Activated CD4-positive, alpha-beta T cell treated with anti-CD3 and anti-CD28 coated beads, Interleukin-2, amount 10 ng/mL, durations not matched to agents 7 days and 5 days (primary cell): ENCODE data around the gene PCDHGA4. TPM values are rescaled to one million over a fixed set of nuclear protein-coding genes. Genes with fewer than 3 reads are reported as not detected.
"Not testable (repeated sequence)": the region's sequence is repeated elsewhere in the genome, so short reads cannot be mapped to it uniquely, and the experiment has no call there.

Experiments
- CTCF ChIA-PET: fragments of 350-600 bp; sonication (Branson Sonifier 250); formaldehyde crosslinking; loops from one replicate; lab custom pipeline; 2021; ENCODE audit warnings: antibody characterized with exemption; lab: Charles Lee
- POLR2A ChIA-PET: fragments of 350-600 bp; sonication (Branson Sonifier 250); formaldehyde crosslinking; loops from one replicate; lab custom pipeline; 2021; ENCODE audit warnings: antibody characterized with exemption; lab: Charles Lee
- DNase-seq: peaks from one replicate; pipeline ENCODE4 v3.0.0-alpha.2; 2020
- H3K27ac Mint-ChIP-seq: one replicate; pipeline ENCODE4 v1.8.0; 2021; ENCODE audit warnings: mild to moderate bottlenecking, moderate library complexity, mixed read lengths
- H3K27me3 Mint-ChIP-seq: one replicate; pipeline ENCODE4 v1.8.0; 2021; ENCODE audit warnings: mixed read lengths
- H3K36me3 Mint-ChIP-seq: one replicate; pipeline ENCODE4 v1.8.0; 2021; ENCODE audit warnings: low read depth, mixed read lengths
- H3K4me1 Mint-ChIP-seq: one replicate; pipeline ENCODE4 v1.8.0; 2021; ENCODE audit warnings: mixed read lengths
- H3K4me3 Mint-ChIP-seq: one replicate; pipeline ENCODE4 v1.8.0; 2021; ENCODE audit warnings: mild to moderate bottlenecking, moderate library complexity, mixed read lengths
- H3K9me3 Mint-ChIP-seq: one replicate; pipeline ENCODE4 v1.8.0; 2021; ENCODE audit warnings: mixed read lengths
- total RNA-seq, 2 experiments: library from RNA; stranded (reverse); gene quantifications; one replicate each; pipeline ENCODE4 v1.2.3, GENCODE V29; 2021

PCDHGA4 gene
- total RNA-seq, 2 experiments from 2014 or later, result not detected

DNA sequence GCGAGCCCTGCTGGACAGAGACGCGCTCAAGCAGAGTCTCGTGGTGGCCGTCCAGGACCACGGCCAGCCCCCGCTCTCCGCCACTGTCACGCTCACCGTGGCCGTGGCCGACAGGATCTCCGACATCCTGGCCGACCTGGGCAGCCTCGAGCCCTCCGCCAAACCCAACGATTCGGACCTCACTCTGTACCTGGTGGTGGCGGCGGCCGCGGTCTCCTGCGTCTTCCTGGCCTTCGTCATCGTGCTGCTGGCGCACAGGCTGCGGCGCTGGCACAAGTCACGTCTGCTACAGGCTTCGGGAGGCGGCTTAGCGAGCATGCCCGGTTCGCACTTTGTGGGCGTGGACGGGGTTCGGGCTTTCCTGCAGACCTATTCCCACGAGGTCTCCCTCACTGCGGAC, 22.2 kb upstream of the PCDHGA4 start:
- POLR2A ChIA-PET, H3K4me1 Mint-ChIP-seq, H3K36me3 Mint-ChIP-seq, DNase-seq, H3K27ac Mint-ChIP-seq, H3K4me3 Mint-ChIP-seq: not testable (repeated sequence)
- Mint-ChIP-seq H3K9me3 (peaks cover 32% of the 10 kb centered on the region), H3K27me3 (peaks cover 50% of the 10 kb centered on the region)
- CTCF ChIA-PET, result interaction anchor here (1.4 to 6.6 kb wide), 2 partner anchors 13 to 231 kb away, joined by 3 to 40 read pairs; partner anchors contain the start of gene TAF7

DNA sequence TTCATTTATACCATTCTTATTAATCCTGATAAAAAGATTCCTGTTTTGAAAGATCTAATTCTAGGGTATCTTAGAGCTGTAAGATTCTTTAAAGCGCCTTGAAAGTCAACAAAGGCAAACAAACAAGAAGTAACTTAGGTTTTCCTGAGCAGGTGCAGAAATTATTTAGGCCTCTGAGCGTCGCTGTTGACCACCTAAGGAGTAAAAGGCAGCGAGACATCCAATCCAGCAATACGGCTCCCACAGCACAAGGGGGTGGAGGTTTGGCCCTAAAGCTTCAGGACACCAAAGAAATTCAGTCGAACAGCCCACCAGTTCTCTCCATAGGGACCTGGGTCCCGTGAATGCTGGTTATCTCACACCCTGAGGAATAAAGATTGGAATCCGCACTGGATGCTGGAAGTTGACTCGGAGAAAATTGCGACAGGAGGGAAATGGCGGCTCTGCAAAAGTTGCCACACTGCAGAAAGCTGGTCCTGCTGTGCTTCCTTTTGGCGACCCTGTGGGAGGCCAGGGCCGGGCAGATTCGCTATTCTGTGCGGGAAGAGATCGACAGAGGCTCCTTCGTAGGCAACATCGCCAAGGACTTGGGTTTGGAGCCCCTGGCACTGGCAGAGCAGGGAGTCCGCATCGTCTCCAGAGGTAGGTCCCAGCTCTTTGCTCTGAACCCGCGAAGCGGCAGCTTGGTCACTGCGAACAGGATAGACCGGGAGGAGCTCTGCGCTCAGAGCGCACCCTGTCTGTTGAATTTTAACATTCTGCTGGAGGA, 16.1 kb upstream of the PCDHGA4 start, which contains the start of gene PCDHGA2:
TSS of gene PCDHGA2 (plus strand) at position 223 of the 769 bp plus-strand sequence.
- H3K9me3 Mint-ChIP-seq, result peaks cover 35% of the 10 kb centered on the region
- POLR2A ChIA-PET, result no interaction called here
- no peak within 1 kb of the TSS for H3K27ac Mint-ChIP-seq
- no peak within 1 kb of the TSS for H3K4me3 Mint-ChIP-seq
- no peaks in the 10 kb centered on the region for H3K4me1 Mint-ChIP-seq
- H3K27me3 Mint-ChIP-seq, result peaks cover 43% of the 10 kb centered on the region
- DNase-seq, result no peak
- peaks cover 7% of the 10 kb centered on the region for H3K36me3 Mint-ChIP-seq
- CTCF ChIA-PET, result interaction anchor here (0.7 to 2.9 kb wide), 5 partner anchors 8 to 82 kb away, joined by 3 to 17 read pairs (median 3); partner anchors contain the start of genes PCDHGA1, PCDHGA11, PCDHGB1 and TAF7

GRCh38 chr5:141340781-141341354, 14.0 kb upstream of the PCDHGA4 start:
- H3K4me1 Mint-ChIP-seq, DNase-seq, H3K36me3 Mint-ChIP-seq, POLR2A ChIA-PET, CTCF ChIA-PET, H3K27ac Mint-ChIP-seq, H3K4me3 Mint-ChIP-seq: not testable (repeated sequence)
- Mint-ChIP-seq H3K9me3 (peaks cover 35% of the 10 kb centered on the region), H3K27me3 (peaks cover 42% of the 10 kb centered on the region)

DNA sequence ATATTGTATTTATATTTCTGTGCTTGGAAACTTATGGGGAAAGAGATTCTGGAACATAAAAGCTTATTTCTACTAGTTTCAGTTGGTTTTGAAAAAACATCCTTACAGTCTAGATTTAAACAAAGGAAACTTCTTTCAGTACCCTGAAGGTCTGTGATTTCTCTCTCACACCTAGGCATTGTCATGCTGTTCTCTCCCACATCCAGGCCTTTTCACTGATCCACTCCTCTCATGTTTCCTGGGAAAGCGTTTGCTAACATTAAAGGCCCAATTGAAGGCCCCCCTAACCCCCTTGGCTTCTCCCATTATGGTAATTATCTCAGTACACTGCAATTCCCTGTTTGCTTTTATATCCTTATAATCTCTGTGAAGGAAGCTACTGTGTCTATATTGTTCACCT, 12.0 kb upstream of the PCDHGA4 start:
- peaks cover 35% of the 10 kb centered on the region for H3K9me3 Mint-ChIP-seq
- no peak overlapping the region for H3K27ac Mint-ChIP-seq
- peaks cover 7% of the 10 kb centered on the region for H3K36me3 Mint-ChIP-seq
- DNase-seq, result no peak
- peaks cover 34% of the 10 kb centered on the region for H3K27me3 Mint-ChIP-seq
- H3K4me1 Mint-ChIP-seq, result no peaks in the 10 kb centered on the region
- H3K4me3 Mint-ChIP-seq, result no peak overlapping the region
- ChIA-PET POLR2A (no interaction called here), CTCF (interaction anchor here (1.1 to 1.4 kb wide), 2 partner anchors 12 to 88 kb away, joined by 3 read pairs; partner anchors contain the start of genes PCDHGA12 and PCDHGA4)

GRCh38 chr5:141343242-141343952, 11.4 kb upstream of the PCDHGA4 start, which contains the start of gene PCDHGA3:
Gene PCDHGA3, plus strand, starts transcription at chr5:141343829. Its CDS starts 205 bp downstream, at chr5:141344034.
- POLR2A ChIA-PET, result no interaction called here
- H3K27ac Mint-ChIP-seq, result no peak within 1 kb of the TSS
- H3K4me1 Mint-ChIP-seq, result no peaks in the 10 kb centered on the region
- CTCF ChIA-PET, result interaction anchor here (0.7 to 2.4 kb wide), 8 partner anchors 12 to 519 kb away, joined by 3 to 7 read pairs (median 4); partner anchors contain the start of genes PCDHGA12, PCDHGA4, PCDHGB3 and PCDHGB6
- peak; percentile 28 for DNase-seq
- H3K36me3 Mint-ChIP-seq, result peaks cover 7% of the 10 kb centered on the region
- H3K4me3 Mint-ChIP-seq, result peak within 1 kb of the TSS; percentile 60
- H3K9me3 Mint-ChIP-seq, result peaks cover 29% of the 10 kb centered on the region
- peaks cover 28% of the 10 kb centered on the region for H3K27me3 Mint-ChIP-seq

GRCh38 chr5:141343953-141344463, 10.8 kb upstream of the PCDHGA4 start:
- H3K4me3 Mint-ChIP-seq, result peak overlapping the region; percentile 60
- CTCF ChIA-PET, result interaction anchor here (0.7 to 2.4 kb wide), 7 partner anchors 12 to 520 kb away, joined by 3 to 7 read pairs (median 4); partner anchors contain the start of genes PCDHGA4, PCDHGB3 and PCDHGB6
- POLR2A ChIA-PET, result no interaction called here

GRCh38 chr5:141345327-141345726, 9.5 kb upstream of the PCDHGA4 start:
- Mint-ChIP-seq H3K36me3 (peaks cover 3% of the 10 kb centered on the region), H3K27me3 (peaks cover 23% of the 10 kb centered on the region), H3K9me3 (peaks cover 22% of the 10 kb centered on the region), H3K27ac (no peak overlapping the region), H3K4me1 (no peaks in the 10 kb centered on the region), H3K4me3 (no peak overlapping the region)
- ChIA-PET POLR2A (no interaction called here), CTCF (interaction anchor here (2.4 kb wide), 1 partner anchor 10 kb away, joined by 7 read pairs; the partner anchor contains the start of gene PCDHGA4)
- DNase-seq, result no peak

More at GRCh38 chr5:141343953-141344463, 10.8 kb upstream of the PCDHGA4 start:
- no peak for DNase-seq
- peaks cover 24% of the 10 kb centered on the region for H3K27me3 Mint-ChIP-seq
- H3K27ac Mint-ChIP-seq, result no peak overlapping the region
- no peaks in the 10 kb centered on the region for H3K4me1 Mint-ChIP-seq
- H3K9me3 Mint-ChIP-seq, result peaks cover 26% of the 10 kb centered on the region
- peaks cover 7% of the 10 kb centered on the region for H3K36me3 Mint-ChIP-seq

GRCh38 chr5:141346017-141346416, 8.8 kb upstream of the PCDHGA4 start:
- CTCF ChIA-PET, result not testable (repeated sequence)

GRCh38 chr5:141349917-141350619, 4.8 kb upstream of the PCDHGA4 start, which contains the start of gene PCDHGB1:
Gene PCDHGB1, plus strand, starts transcription at chr5:141350099. Its CDS starts 162 bp downstream, at chr5:141350261.
- Mint-ChIP-seq H3K36me3 (peaks cover 3% of the 10 kb centered on the region), H3K27me3 (peaks cover 24% of the 10 kb centered on the region), H3K27ac (no peak within 1 kb of the TSS), H3K4me1 (no peaks in the 10 kb centered on the region), H3K4me3 (no peak within 1 kb of the TSS), H3K9me3 (peaks cover 21% of the 10 kb centered on the region)
- DNase-seq, result peak; percentile 40
- ChIA-PET POLR2A (no interaction called here), CTCF (interaction anchor here (0.6 to 2.3 kb wide), 8 partner anchors 10 to 1558 kb away, joined by 3 to 9 read pairs (median 3); partner anchors contain the start of genes PCDHGB2 and TAF7)

More at GRCh38 chr5:141346017-141346416, 8.8 kb upstream of the PCDHGA4 start:
- H3K4me3 Mint-ChIP-seq, H3K4me1 Mint-ChIP-seq, H3K27ac Mint-ChIP-seq, DNase-seq, POLR2A ChIA-PET, H3K36me3 Mint-ChIP-seq: not testable (repeated sequence)
- H3K27me3 Mint-ChIP-seq, result peaks cover 29% of the 10 kb centered on the region
- H3K9me3 Mint-ChIP-seq, result peaks cover 23% of the 10 kb centered on the region

GRCh38 chr5:141351591-141351990, 3.2 kb upstream of the PCDHGA4 start:
- Mint-ChIP-seq H3K9me3 (peaks cover 23% of the 10 kb centered on the region), H3K4me1 (no peaks in the 10 kb centered on the region), H3K4me3 (no peak overlapping the region), H3K36me3 (peaks cover 3% of the 10 kb centered on the region), H3K27me3 (peaks cover 28% of the 10 kb centered on the region), H3K27ac (no peak overlapping the region)
- CTCF ChIA-PET, result interaction anchor here (1.0 kb wide), 1 partner anchor 19 kb away, joined by 4 read pairs; no protein-coding TSS in a partner anchor
- POLR2A ChIA-PET, result no interaction called here
- no peak for DNase-seq

DNA sequence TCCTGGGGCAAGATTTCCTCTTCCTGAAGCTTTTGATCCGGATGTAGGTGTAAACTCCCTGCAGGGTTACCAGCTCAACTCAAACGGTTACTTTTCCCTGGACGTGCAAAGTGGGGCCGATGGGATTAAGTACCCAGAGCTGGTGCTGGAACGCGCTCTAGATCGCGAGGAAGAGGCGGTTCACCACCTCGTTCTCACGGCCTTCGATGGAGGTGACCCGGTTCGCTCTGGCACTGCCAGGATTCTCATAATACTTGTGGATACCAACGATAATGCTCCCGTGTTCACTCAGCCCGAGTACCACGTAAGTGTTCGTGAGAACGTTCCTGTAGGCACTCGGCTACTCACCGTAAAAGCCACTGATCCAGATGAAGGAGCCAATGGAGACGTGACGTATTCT, 820 bp downstream of the PCDHGA4 start:
- Mint-ChIP-seq H3K4me3 (no peak overlapping the region), H3K9me3 (peaks cover 28% of the 10 kb centered on the region), H3K27ac (no peak overlapping the region), H3K36me3 (peaks cover 3% of the 10 kb centered on the region), H3K27me3 (peaks cover 34% of the 10 kb centered on the region), H3K4me1 (peaks cover 2% of the 10 kb centered on the region)
- POLR2A ChIA-PET, result no interaction called here
- CTCF ChIA-PET, result interaction anchor here (0.6 to 2.4 kb wide), 7 partner anchors 8 to 151 kb away, joined by 3 to 7 read pairs (median 3); partner anchors contain the start of genes PCDHGA3, PCDHGA5 and PCDHGB7
- no peak for DNase-seq
